ENCODE data around the gene LSM3.

LSM3 gene

DNA sequence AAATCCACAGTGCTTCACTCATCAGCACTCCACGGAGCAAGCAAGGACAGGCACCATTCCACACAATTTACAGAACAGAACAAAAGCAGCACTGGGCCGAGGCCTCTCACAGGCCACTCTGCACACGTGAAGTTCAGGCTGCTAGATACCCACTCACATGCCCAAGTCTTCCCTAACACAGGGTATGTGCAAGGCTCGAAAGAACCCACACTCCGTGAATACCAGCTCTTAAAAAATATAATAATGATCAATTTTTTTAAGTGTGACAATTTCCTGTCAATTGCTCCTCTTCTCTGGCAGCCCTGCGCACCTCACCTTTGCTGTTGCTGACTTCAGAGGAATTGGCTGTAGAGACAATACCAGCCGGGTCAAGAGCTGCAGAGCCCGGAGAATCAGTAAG, 19.2 kb upstream of the LSM3 start:
- no peak overlapping the region for H3K27ac ChIP-seq
- TF ChIP-seq, protein P1, sequence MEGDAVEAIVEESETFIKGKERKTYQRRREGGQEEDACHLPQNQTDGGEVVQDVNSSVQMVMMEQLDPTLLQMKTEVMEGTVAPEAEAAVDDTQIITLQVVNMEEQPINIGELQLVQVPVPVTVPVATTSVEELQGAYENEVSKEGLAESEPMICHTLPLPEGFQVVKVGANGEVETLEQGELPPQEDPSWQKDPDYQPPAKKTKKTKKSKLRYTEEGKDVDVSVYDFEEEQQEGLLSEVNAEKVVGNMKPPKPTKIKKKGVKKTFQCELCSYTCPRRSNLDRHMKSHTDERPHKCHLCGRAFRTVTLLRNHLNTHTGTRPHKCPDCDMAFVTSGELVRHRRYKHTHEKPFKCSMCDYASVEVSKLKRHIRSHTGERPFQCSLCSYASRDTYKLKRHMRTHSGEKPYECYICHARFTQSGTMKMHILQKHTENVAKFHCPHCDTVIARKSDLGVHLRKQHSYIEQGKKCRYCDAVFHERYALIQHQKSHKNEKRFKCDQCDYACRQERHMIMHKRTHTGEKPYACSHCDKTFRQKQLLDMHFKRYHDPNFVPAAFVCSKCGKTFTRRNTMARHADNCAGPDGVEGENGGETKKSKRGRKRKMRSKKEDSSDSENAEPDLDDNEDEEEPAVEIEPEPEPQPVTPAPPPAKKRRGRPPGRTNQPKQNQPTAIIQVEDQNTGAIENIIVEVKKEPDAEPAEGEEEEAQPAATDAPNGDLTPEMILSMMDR (IDR thresholded peaks at IDR 0.05): no peak
- TF ChIP-seq ZFX (IDR thresholded peaks at IDR 0.05; ENCODE audit: borderline replicate concordance): no peak

DNA sequence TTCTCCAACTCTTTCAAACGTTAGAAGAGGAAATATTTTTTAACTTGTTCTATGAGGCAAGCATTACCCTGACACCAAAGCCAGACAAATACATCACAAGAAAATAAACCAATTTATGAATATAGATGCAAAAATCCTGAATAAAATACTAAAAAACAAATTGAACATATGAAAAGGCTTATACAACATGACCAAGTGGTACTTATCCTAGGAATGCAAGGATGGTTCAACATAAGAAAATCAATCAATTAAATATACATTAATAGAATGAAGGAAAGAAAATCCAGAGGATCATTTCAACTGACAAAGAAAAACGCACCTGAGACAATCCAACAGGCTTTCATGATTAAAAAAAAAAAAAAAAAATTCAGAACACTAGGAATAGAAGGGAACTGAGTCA, 17.3 kb upstream of the LSM3 start:
- TF ChIP-seq, protein P1 (IDR thresholded peaks at IDR 0.05): no peak
- TF ChIP-seq ZFX (IDR thresholded peaks at IDR 0.05; ENCODE audit: borderline replicate concordance): no peak
- H3K27ac ChIP-seq: no peak overlapping the region

DNA sequence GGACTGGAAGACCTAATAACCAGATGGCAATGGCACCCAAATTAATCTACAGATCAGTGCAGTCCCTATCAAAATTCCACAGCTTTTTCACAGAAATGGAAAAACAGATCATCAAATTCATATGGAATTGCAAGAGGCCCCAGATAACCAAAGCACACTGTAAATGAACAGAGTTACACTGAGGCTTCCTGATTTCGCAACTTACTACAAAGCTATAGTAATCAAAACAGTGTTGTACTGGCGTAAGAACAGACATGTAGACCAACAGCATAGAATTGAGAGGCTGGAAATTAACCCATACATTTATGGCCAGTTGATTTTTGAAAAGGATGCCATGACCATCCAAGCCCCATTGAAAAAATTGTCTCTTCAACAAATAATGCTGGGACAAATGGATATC, 16.4 kb upstream of the LSM3 start:
- TF ChIP-seq, protein P1 (IDR thresholded peaks at IDR 0.05): no peak
- TF ChIP-seq ZFX (IDR thresholded peaks at IDR 0.05; ENCODE audit: borderline replicate concordance): no peak
- no peak overlapping the region for H3K27ac ChIP-seq

DNA sequence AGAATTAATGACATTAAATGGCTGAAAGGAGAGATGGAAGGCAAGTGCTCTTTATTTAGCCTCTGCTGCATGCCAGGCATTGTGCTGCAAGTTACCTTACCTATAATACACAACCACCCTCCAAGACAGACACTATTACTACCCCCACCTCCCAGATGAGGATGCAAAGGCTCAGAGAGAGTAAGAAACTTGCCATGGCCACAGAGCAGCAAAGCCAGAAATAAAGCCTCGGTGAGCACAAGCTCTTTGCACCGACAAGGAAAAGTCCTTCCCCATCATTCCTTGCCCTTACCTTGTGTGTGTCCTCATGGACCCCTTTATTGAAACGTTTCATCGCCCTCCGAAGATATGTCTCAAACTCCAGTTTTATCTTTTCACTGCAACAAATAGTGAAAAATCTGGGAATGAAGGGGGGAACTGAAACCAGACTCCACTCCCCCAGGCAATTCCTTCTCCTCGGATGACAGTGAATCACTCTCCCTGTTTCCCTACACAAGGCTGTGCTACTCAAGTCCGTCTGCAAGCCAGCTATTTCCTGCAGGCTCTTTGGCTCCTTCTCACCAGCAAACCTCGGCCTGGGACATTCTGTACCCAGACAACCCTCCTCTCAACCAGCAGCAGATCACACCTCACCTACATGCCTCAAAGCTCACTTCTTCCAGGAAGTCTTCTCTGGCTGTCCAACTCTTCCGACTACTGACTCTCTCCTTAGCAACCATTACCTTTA, 11.6 kb upstream of the LSM3 start:
- TF ChIP-seq, protein P1 (IDR thresholded peaks at IDR 0.05): no peak
- no peak for TF ChIP-seq ZFX (IDR thresholded peaks at IDR 0.05; ENCODE audit: borderline replicate concordance)
- H3K27ac ChIP-seq: no peak overlapping the region

DNA sequence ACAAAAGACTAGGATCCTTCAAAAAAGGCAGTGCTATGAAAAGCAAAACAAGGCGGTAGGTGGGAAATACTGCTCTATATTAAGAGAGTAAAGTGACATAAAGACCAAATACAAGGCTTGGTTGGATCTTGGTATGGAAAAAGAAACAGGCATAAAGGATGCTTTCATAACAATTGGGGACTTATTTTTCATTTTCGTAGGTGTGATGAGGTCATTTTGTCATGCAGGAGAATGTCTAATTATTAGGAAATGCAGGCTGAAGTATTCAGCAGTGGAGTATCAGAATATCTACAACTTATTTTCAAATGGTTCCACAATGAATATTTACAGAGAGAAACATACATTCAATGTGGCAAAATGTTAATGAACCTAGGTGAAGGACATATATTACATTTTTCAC, 9.2 kb upstream of the LSM3 start:
- TF ChIP-seq, protein P1 (IDR thresholded peaks at IDR 0.05): no peak
- no peak for TF ChIP-seq ZFX (IDR thresholded peaks at IDR 0.05; ENCODE audit: borderline replicate concordance)
- no peak overlapping the region for H3K27ac ChIP-seq

DNA sequence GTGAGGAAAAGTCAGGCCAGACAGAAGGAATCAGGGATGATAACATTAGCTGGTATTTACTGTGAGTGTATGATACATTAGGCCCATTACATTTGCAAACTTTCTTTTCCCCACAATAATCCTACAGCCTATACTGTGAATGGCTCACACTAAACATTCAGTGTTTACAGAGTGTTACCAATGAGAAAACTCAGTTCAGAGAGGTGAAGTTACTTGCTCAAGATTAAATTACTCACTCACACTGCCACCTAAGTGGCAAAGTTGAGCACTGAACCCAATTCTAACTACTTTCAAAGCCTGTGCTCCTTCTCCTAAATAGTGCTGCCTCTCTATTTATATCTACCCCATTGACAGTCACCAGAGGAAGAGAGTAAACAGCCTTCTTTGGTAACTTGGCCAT, 8.7 kb upstream of the LSM3 start:
- TF ChIP-seq, protein P1 (IDR thresholded peaks at IDR 0.05): no peak
- no peak for TF ChIP-seq ZFX (IDR thresholded peaks at IDR 0.05; ENCODE audit: borderline replicate concordance)
- no peak overlapping the region for H3K27ac ChIP-seq

DNA sequence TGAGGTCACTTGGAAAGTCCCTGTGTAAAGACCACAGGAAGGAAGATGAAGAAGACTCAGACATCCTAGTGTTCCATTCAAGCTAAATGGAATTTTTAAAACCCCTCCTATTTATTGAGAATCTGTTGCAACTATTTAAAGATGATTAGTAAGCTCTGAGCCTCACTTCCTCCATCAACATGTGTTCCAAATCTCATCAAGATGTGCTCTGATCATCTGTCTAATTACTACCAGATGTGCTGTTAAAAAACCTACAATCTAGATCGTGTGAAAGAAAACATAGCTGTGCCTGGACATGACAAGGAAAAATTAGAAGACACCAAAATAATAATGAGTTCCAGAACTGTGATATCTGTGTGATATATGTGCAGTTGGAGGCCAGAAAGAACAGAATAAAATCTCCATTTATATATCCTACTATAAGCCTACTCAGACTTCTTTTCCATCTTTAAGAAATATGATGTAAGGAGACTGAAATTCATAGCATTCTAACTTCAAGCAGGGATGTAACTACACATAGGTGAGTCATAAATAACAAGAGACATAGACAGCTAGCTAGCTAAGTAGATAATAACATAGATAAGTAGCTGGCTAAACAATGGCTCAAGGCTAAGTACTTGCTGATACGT, 8.0 kb upstream of the LSM3 start:
- TF ChIP-seq, protein P1 (IDR thresholded peaks at IDR 0.05): no peak
- no peak for TF ChIP-seq ZFX (IDR thresholded peaks at IDR 0.05; ENCODE audit: borderline replicate concordance)
- no peak overlapping the region for H3K27ac ChIP-seq

All from 22Rv1 (cell line).